ENCODE data around the gene TRPM3. TPM values are rescaled to one million over a fixed set of nuclear protein-coding genes. Genes with fewer than 3 reads are reported as not detected.

Gene TRPM3
- total RNA-seq, 1 donor from 2014 or later = 0.15 TPM

DNA sequence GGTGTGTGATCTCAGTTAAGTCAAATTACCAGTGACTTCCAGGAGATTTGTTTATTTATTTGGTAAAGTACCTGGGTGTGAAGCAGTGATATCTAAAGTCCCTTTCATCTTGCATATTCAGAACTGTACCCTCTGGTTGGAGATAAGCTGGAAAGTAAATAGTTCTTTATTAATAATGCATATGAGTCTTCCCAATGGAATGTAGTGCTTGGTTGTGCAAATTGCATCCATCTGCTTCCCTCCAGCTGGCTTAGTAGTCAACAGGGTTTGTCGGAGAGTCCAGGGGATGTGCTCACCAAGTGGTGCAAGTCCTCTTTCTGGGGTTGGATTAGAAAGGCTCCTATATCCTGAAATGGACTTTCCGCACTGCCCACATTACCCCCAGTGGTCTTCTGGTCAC lies 42.0 kb downstream of the TRPM3 start:
- Histone ChIP-seq H3K27me3 (ENCODE audit: low read depth) (no peaks in the 10 kb centered on the region), H3K36me3 (no peaks in the 10 kb centered on the region), H3K27ac (no peak overlapping the region), H3K9me3 (no peaks in the 10 kb centered on the region), H3K4me1 (no peaks in the 10 kb centered on the region), H3K4me3 (no peak overlapping the region)
- DNase-seq (no peak), ATAC-seq (no peak)
- no peak for TF ChIP-seq CTCF (IDR thresholded peaks at IDR 0.05)
- intact Hi-C loops (cut with DNase I) = no loop called here

DNA sequence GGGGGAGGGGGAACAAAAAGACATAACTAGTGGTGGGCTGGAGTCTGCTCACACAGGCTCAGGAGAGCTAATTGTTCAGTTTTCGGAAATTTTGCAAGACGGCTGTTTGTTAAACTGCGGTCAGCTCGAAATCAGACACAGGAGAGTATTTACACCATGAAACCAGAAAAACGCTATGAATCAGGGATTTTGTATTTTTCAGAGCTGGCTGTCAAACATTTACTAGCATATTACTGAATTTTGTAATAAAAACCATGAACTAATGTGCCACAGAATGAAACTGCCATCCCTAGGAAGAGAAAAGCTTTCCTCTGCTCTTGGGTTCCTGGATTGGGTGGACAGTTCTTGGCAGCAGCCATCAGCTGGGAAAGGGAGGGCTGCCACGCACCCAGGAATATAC lies 45.3 kb downstream of the TRPM3 start:
- Histone ChIP-seq H3K36me3 (no peaks in the 10 kb centered on the region), H3K4me1 (no peaks in the 10 kb centered on the region), H3K4me3 (no peak overlapping the region), H3K9me3 (no peaks in the 10 kb centered on the region), H3K27ac (no peak overlapping the region), H3K27me3 (ENCODE audit: low read depth) (no peaks in the 10 kb centered on the region)
- no peak for ATAC-seq
- DNase-seq = no peak
- intact Hi-C loops (cut with DNase I) = no loop called here
- TF ChIP-seq CTCF (IDR thresholded peaks at IDR 0.05) = no peak

GRCh38 chr9:71073494-71073893 lies 47.9 kb downstream of the TRPM3 start:
- DNase-seq (no peak), ATAC-seq (no peak)

GRCh38 chr9:71072587-71072986 lies 48.8 kb downstream of the TRPM3 start:
- no peak overlapping the region for H3K4me3 ChIP-seq
- no peak for DNase-seq
- TF ChIP-seq CTCF (IDR thresholded peaks at IDR 0.05) = no peak
- no peaks in the 10 kb centered on the region for H3K36me3 ChIP-seq
- no peaks in the 10 kb centered on the region for H3K4me1 ChIP-seq
- H3K9me3 ChIP-seq = no peaks in the 10 kb centered on the region
- no peak for ATAC-seq
- H3K27ac ChIP-seq = no peak overlapping the region
- intact Hi-C loops (cut with DNase I) = no loop called here
- H3K27me3 ChIP-seq (ENCODE audit: low read depth) = no peaks in the 10 kb centered on the region

More at GRCh38 chr9:71073494-71073893, 47.9 kb downstream of the TRPM3 start:
- no peaks in the 10 kb centered on the region for H3K27me3 ChIP-seq (ENCODE audit: low read depth)
- no peak overlapping the region for H3K4me3 ChIP-seq
- no peak for TF ChIP-seq CTCF (IDR thresholded peaks at IDR 0.05)
- no peaks in the 10 kb centered on the region for H3K9me3 ChIP-seq
- no peaks in the 10 kb centered on the region for H3K36me3 ChIP-seq
- intact Hi-C loops (cut with DNase I) = no loop called here
- no peaks in the 10 kb centered on the region for H3K4me1 ChIP-seq
- H3K27ac ChIP-seq = no peak overlapping the region

DNA sequence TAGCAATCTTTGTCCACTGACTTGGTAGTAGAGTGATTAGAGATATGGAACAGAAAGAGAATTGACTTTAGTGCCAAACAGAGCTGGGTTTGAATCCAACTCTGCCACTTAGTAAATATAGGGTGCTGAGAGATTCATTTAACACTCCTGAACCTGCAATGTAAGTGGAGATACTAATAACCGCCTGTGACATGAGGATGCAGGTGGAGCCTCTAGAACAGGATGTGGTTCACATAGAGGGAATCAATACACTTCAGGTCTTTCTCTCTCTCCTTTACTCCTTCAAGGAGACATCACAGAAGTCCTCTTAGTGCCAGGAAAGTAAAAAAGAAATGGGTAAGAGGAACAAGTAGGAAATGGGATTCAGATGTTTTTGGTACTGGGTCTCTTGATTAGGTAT lies 49.8 kb downstream of the TRPM3 start:
- Histone ChIP-seq H3K36me3 (no peaks in the 10 kb centered on the region), H3K4me3 (no peak overlapping the region), H3K27ac (no peak overlapping the region), H3K9me3 (no peaks in the 10 kb centered on the region), H3K27me3 (ENCODE audit: low read depth) (no peaks in the 10 kb centered on the region), H3K4me1 (no peaks in the 10 kb centered on the region)
- DNase-seq (no peak), ATAC-seq (no peak)
- intact Hi-C loops (cut with DNase I) = no loop called here
- TF ChIP-seq CTCF (IDR thresholded peaks at IDR 0.05) = no peak

DNA sequence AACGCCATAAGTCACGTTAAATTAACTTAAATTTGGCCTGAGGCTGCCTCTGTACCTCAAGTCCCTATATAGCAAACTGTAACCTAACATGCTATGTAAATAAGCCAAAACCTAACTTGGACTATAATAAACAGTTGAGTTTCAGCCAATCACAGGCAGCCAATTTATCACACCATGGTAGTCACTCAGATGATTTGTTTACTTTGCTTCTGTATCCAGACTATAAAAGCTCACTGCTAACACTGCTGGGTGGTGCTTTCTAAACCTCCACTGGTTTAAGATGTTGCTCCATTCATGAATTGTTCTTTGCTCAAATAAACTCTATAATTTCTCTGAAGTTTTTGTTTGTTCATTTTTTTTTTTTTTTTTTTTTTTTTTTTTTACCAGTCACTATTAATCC lies 62.8 kb downstream of the TRPM3 start:
- intact Hi-C loops (cut with DNase I) = no loop called here
- Histone ChIP-seq H3K4me3 (no peak overlapping the region), H3K9me3 (no peaks in the 10 kb centered on the region), H3K27ac (no peak overlapping the region), H3K4me1 (no peaks in the 10 kb centered on the region), H3K27me3 (ENCODE audit: low read depth) (no peaks in the 10 kb centered on the region), H3K36me3 (no peaks in the 10 kb centered on the region)
- DNase-seq (no peak), ATAC-seq (no peak)
- TF ChIP-seq CTCF (IDR thresholded peaks at IDR 0.05) = no peak
